ENCODE results near the gene CEP72.
"Not testable (repeated sequence)": the region's sequence is repeated elsewhere in the genome, so short reads cannot be mapped to it uniquely, and the experiment has no call there.

CEP72 gene

DNA sequence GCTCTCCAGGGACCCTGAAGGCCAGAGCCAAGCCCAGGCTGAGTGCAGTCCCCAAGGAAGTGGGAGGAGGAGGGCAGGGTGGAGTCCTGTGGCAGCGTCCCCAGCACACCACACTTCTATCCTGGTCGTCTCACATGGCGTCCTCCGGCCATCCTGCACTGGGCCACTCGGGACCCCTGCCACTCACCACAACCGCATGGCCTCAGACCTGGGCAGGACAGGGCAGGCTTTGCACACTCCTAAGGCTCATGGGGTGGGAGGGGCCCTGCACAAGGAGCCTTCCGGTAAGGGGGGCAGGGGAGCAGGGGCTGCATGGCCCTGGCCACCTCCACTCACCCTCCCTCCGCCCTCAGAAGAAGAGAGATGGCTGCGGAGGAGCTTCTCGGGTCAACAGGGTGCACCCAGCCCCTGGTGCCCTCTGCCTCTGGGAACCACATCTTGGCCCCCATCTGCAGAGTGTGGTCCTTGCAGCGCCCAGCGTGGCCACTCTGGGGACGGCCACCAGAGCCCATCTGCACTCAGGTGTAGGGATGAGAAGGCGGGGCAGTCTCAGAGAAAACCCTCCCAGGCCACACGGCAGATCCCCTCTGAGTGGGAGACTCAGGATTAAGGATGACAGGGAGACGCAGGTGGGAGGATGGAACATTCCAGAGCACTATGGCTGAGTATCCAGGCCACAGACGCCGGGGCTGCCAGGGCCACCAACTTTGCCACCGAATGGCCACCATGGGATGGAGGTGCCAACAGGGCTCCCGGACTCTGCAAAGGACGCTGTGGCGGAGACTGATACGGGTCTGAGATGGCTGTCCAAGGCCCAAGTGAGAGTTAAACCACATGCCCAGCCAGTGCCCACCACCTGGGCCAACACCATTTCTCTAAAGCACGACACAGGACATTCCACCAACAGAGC lies 73.4 kb downstream of the CEP72 start:
- DNase-seq (ENCODE audit: low read depth) = no peak

DNA sequence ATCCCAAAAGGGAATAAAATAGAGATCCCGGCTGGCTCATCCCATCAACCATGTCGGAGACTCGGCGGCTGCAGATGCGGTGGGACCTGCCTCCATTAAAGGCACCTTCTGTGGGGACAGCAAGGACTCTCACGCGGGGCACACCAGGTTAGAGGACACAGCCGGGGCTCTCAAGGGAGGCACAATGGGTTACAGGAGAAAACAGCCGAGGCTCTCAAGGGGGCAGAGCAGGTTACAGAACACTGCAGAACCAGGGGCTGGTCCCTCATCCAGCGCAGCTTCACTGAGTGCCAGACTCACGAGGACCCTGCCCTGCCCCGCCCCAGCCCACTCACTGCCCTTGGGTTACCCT lies 74.0 kb downstream of the CEP72 start:
- not testable (repeated sequence) for DNase-seq (ENCODE audit: low read depth)

DNA sequence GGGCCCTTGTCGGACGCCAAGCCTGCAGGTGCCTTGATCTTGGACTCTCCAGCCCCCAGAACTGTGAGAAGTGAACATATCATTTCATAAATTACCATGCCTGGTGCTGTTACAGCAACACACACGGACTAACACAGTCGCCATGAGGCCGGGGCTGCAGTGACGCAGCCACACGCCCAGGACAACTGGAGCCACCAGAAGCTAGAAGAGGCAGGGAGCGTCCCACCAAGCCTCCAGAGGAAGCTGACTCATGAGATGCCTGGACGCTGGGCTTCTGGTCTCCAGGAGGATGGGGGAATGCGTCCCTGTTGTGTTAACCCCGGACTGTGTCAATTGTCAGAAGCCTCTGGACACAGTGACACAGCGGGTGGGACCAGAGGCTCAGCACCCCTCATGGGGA lies 74.8 kb downstream of the CEP72 start:
- DNase-seq (ENCODE audit: low read depth) = not testable (repeated sequence)

DNA sequence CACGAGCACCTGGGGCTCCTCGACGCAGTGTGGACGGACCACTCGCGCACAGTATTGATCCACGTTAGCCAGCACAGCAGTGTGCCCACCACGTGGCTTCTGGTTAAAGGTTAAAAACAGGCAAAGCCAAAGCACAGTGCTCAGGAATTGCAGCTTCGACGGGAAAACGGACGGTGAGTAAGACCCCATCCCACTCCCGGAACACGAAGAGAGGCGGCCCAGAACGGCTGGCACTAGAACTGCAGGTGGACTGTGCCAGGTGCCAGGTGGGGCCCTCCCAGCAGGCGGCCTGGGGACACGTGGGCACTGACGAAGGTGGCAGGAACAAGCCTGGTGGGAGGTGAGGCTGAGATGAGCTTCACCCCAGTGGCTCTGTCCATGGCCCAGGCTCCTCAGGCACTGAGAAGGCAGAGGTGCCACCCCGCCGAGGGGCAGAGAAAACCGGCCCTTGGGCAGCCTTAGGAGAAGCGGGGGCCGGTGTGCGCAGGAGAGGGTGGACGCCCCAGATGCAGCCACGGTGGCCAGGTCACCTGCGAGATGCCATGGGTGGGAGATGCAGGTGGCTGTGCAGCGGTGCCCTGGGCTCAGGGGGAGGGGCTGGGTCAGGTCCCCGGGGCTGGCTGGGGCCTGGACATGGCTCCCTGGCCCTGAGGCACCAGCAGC lies 76.3 kb downstream of the CEP72 start:
- not testable (repeated sequence) for DNase-seq (ENCODE audit: low read depth)

DNA sequence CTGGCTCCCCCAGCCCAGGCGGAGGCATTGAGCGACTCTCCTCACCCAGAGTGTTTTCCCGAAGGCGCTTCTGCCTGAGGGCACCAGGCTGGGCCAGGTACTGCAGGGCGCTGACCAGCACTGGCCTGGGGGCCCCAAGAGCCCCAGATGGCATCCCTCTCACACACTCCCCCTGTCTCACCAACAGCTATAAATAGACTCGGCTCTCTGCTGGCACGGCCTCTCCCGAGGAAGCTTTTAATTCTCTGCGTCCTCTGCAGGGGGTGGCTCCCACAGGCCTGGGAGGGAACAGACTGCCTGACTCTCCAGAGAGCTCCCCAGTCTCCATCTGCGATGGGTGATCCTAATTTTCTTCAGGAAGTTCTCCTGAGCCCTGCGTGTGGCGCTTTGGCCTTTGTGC lies 78.2 kb downstream of the CEP72 start:
- not testable (repeated sequence) for DNase-seq (ENCODE audit: low read depth)

DNA sequence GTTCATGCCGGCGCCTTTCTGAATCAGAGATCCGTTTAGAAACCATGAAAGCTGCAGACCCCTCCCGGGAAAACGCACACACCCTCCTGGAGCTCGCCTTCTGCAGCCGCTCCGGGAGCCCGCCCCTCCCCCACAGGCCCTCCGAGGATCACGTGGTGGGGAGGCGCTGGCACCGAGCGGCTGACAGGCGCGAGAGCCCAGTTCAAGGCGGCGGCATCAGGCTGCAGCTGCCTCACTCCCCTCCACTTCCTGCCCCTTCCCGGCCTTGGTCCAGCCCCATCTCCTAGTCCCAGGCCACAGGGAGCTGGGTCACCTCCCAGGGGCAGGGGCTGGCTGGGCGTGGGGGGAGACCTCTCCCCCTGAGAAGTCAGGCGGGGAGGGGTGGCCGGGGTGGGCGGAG lies 78.9 kb downstream of the CEP72 start:
- not testable (repeated sequence) for DNase-seq (ENCODE audit: low read depth)

DNA sequence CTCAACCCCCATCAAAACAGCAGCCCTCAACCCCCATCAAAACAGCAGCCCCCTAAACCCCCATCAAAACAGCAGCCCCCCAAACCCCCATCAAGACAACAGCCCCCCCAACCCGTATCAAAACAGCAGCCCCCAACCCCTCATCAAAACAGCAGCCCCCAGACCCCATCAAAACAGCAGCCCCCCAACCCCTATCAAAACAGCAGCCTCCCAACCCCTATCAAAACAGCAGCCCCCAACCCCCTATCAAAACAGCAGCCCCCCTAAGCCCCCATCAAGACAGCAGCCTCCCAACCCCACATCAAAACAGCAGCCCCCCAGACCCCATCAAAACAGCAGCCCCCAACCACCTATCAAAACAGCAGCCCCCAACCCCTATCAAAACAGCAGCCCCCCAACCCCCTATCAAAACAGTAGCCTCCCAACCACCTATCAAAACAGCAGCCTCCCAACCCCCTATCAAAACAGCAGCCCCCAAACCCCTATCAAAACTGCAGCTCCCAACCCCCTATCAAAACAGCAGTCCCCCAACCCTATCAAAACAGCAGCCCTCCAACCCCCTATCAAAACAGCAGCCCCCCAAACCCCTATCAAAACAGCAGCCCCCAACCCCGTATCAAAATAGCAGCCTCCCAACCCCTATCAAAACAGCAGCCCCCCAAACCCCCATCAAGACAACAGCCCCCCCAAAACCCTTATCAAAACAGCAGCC lies 79.8 kb downstream of the CEP72 start:
- DNase-seq (ENCODE audit: low read depth) = no peak

DNA sequence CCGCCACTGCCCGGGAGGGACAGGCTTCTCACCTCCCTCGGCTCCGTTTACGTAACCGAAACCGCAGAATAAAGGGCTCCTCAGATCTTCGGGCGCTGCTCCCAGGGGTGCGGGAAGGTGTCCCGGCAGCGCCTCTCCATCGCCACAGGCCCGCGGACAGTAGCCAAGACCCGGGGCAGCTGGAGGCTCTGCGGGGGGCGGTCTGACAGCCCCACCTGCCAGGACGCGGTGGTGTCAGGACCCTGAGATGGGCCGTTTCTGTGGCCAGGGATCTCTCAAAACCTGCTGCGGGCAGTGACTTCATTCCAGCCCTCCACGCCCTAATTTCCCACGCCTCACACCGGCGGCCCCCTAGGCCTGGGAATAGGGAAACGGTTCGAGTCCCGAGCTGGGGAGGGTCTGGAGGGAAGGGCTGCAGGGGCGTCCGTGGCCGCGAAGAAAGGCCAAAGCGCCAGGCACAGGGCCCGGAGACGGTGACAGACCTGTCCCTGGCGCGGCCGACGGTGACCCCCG lies 80.4 kb downstream of the CEP72 start:
- not testable (repeated sequence) for DNase-seq (ENCODE audit: low read depth)

DNA sequence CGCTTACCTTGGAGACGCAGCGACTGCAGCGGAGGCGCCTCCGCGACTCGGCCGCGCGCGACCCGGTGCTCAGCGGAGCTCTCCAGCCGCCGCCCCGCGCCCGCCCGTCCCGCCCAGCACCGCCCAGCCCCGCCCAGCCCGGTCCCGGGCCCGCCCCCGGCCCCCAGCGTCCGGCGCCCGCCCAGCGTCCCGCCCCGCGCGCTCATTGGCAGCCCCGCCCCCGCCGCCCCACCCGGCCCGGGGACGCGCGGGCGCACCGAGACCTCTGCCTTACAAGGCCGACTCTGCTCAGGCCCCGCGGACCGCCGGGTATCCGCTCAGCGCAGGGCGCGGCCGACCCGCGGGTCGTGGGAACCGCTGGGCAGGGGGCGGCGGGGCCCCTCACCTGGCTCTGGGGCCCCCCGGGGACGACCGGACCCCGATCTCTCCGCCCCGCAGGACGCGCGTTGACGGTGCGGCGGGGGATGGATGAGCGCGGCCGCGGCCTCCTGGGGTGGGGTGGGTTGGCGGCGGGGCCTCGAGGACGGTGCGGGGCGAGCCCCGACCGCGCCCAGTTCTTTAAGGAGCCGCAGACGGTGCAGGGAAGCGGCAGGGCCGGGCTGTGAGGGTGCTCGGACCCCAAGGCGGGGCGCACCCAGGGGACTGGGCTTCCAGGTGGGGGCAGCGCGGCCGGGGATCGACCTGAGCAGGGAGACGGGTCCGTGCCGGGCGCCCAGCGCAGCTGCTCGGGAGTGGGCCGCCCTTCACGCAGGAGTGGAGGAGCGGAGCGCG lies 81.3 kb downstream of the CEP72 start, which contains the start of gene TPPP:
Gene TPPP, minus strand, starts transcription at position 82 of the 771 bp plus-strand sequence. CDS start 15,292 bp downstream, outside the sequence.
- DNase-seq (ENCODE audit: low read depth) = peak; percentile 69

DNA sequence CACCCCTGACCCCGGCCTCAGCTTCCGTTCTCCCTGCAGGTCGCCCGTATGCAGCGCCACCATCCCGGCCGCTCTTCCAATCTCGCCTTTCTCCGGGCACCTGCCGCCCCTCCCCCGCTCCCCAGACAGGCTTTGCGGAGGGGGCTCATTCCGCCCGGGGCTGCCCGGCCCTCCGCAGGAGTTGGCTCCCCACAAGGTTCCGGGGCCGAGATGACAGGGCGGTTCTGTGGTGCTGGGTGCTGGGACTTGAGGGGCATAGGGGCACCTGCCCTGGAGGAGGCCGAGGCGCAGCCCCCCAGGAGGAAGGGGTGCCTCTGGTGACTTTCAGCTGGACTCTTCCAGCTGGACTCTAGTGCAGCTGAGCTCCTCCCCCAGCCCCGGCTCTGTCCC lies 81.9 kb downstream of the CEP72 start:
- DNase-seq (ENCODE audit: low read depth) = not testable (repeated sequence)

DNA sequence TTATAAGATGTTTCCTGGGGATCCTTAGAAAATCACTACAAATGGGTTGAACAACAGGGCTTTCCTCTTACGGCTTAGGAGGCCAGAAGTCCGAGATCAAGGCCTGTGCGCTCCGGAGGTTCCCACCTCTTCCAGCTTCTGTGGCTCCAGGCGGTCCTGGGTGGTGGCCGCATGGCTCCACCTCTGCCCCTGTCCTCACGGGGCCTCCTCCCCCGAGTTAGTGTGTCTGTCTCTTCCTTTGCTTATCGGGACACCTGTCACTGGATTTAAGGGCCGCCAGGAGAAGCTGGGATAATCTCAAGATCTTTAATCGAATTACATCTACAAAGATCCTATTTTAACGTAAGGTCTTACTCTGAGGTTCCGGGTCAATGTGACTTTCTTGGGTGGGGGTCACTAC lies 83.3 kb downstream of the CEP72 start:
- not testable (repeated sequence) for DNase-seq (ENCODE audit: low read depth)

DNA sequence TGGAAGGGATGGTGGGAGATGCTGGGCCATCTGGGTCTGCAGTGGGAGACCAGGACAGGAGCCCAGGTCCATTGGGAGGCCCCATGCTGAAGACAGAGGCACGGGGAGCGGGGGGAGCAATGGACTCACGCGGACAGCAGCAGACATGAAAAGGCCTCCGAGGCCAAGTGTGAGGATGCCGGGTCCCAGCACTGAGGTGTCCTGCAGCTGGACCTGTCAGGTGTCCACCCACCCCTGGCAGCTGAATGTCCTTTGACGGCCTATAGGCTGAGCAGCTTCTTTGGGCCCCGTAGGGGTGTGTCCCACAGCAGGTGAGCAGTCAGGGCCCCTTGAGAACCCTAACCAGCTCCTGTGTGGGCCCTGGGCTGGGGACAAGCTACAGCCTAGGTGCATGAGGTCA lies 84.1 kb downstream of the CEP72 start:
- not testable (repeated sequence) for DNase-seq (ENCODE audit: low read depth)

DNA sequence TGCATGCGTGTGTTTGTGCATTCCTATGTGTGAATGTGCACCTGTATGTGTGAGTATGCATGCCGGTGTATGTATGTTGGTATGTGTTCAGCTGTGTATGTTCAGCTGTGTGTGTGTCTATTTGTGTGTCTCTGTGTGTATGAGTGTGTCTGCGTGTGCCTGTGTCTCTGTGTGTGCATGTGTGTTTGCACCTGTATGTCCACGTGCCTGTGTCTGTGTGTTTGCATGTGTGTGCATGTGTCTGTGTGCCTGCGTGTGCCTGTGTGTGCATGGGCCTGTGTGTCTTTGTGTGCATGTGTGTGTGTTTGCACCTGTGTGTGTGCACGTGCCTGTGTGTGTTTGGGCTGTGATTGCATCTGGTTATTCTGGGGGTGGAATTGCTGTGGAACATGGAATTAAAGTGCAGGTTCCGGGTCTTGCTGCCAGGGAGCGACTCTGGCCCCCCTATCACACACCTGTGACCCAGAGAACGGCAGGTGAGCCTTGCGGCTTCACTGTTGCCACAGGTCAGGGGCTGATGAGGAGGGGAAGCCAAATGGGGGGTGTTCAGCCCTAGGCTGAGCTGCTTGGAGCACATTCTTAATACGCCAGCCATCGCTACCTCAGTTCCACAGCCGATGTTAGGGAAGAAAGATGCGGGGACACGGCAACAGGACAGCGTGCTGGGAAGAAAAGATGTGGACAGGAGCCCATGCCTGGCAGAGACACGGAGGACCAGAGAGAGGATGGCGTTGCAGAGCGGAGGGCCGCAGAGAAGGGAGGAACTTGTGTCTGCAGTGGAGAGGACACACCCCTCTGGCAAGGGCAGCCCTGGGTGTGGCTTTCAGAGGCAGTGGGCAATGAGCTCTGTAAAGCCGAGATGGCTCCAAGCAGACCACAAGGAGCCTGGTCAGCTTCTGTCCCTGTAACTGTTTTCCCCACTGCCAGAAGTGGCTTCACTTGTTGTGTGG lies 84.9 kb downstream of the CEP72 start:
- not testable (repeated sequence) for DNase-seq (ENCODE audit: low read depth)

Data from stimulated activated CD8-positive, alpha-beta memory T cell treated with anti-CD3 and anti-CD28 coated beads, Interleukin-4, amount 100 ng/mL, for 24 hours (primary cell).